ENCODE data around the gene STMND1. TPM values are rescaled to one million over a fixed set of nuclear protein-coding genes. Genes with fewer than 3 reads are reported as not detected.

Gene STMND1
- polyA plus RNA-seq, 1 donor from 2014 or later = 0.59 TPM

- Histone ChIP-seq H3F3A (ENCODE audit: insufficient read depth, low read length, poor library complexity, severe bottlenecking) (no peaks in the 10 kb centered on the region), H3K4me3 (ENCODE audit: low read length) (no peak overlapping the region)
Observed at GRCh38 chr6:17096096-17096495, 5.8 kb upstream of the STMND1 start.

GRCh38 chr6:17096652-17097051 is 5.2 kb upstream of the STMND1 start:
- H3K9me3 ChIP-seq (ENCODE audit: low read length) = no peaks in the 10 kb centered on the region
- no peaks in the 10 kb centered on the region for H4K20me1 ChIP-seq (ENCODE audit: insufficient read depth)
- H3K27me3 ChIP-seq (ENCODE audit: insufficient read depth, low read depth, low read length) = peaks cover 13% of the 10 kb centered on the region
- no peaks in the 10 kb centered on the region for H3K79me2 ChIP-seq (replicated peaks; ENCODE audit: insufficient read depth, low read length)
- no peak overlapping the region for H3K9ac ChIP-seq (ENCODE audit: low read length)
- TF ChIP-seq EP300 (conservative IDR thresholded peaks at IDR 0.05; ENCODE audit: poor library complexity, severe bottlenecking) = no peak
- no peak for TF ChIP-seq REST (IDR thresholded peaks at IDR 0.05; ENCODE audit: borderline replicate concordance)
- no peak for TF ChIP-seq POLR2AphosphoS5 (IDR thresholded peaks at IDR 0.05)
- TF ChIP-seq EZH2 (IDR thresholded peaks at IDR 0.05; ENCODE audit: borderline replicate concordance, insufficient read depth, low read length, poor library complexity, severe bottlenecking) = no peak
- no peak for TF ChIP-seq RAD21 (conservative IDR thresholded peaks at IDR 0.05)
- TF ChIP-seq SMC3 (conservative IDR thresholded peaks at IDR 0.05; ENCODE audit: poor library complexity) = no peak
- TF ChIP-seq TAF1 (IDR thresholded peaks at IDR 0.05; ENCODE audit: low read depth) = no peak
- TF ChIP-seq CTCF (IDR thresholded peaks at IDR 0.05; ENCODE audit: poor library complexity, severe bottlenecking) = no peak
- no peak for TF ChIP-seq MXI1 (conservative IDR thresholded peaks at IDR 0.05; ENCODE audit: poor library complexity, severe bottlenecking)
- no peak overlapping the region for H3K4me3 ChIP-seq (ENCODE audit: low read length)
- no peaks in the 10 kb centered on the region for H3F3A ChIP-seq (ENCODE audit: insufficient read depth, low read length, poor library complexity, severe bottlenecking)
- no peaks in the 10 kb centered on the region for H3K36me3 ChIP-seq (ENCODE audit: insufficient read depth, low read length)
- no peaks in the 10 kb centered on the region for H3K9me2 ChIP-seq (ENCODE audit: insufficient read depth, low read length)
- no peak overlapping the region for H3K4me2 ChIP-seq (ENCODE audit: low read length)
- H3K27ac ChIP-seq (ENCODE audit: low read length) = no peak overlapping the region
- no peak overlapping the region for H2AFZ ChIP-seq (ENCODE audit: low read depth, low read length)

More at GRCh38 chr6:17096096-17096495, 5.8 kb upstream of the STMND1 start:
- H3K27me3 ChIP-seq (ENCODE audit: insufficient read depth, low read depth, low read length) = peaks cover 7% of the 10 kb centered on the region
- no peaks in the 10 kb centered on the region for H3K9me3 ChIP-seq (ENCODE audit: low read length)
- no peaks in the 10 kb centered on the region for H3K79me2 ChIP-seq (replicated peaks; ENCODE audit: insufficient read depth, low read length)
- no peaks in the 10 kb centered on the region for H3K36me3 ChIP-seq (ENCODE audit: insufficient read depth, low read length)
- no peak overlapping the region for H3K9ac ChIP-seq (ENCODE audit: low read length)
- H3K27ac ChIP-seq (ENCODE audit: low read length) = no peak overlapping the region
- no peak overlapping the region for H2AFZ ChIP-seq (ENCODE audit: low read depth, low read length)
- no peaks in the 10 kb centered on the region for H4K20me1 ChIP-seq (ENCODE audit: insufficient read depth)
- H3K9me2 ChIP-seq (ENCODE audit: insufficient read depth, low read length) = no peaks in the 10 kb centered on the region
- TF ChIP-seq EZH2 (IDR thresholded peaks at IDR 0.05; ENCODE audit: borderline replicate concordance, insufficient read depth, low read length, poor library complexity, severe bottlenecking) (no peak), RAD21 (conservative IDR thresholded peaks at IDR 0.05) (no peak), REST (IDR thresholded peaks at IDR 0.05; ENCODE audit: borderline replicate concordance) (no peak)
- no peak overlapping the region for H3K4me2 ChIP-seq (ENCODE audit: low read length)

Measured in neural cell (in vitro differentiated cells).